ENCODE data around the gene RTL10. TPM values are rescaled to one million over a fixed set of nuclear protein-coding genes. Genes with fewer than 3 reads are reported as not detected.
A peak's percentile ranks its signal among the peaks of the same experiment; 100 is the strongest.

RTL10 gene
- polyA plus RNA-seq, 1 donor (not counting 4 experiments of a cell fraction or from before 2014, with no cell fraction given), result 12.9 TPM

GRCh38 chr22:19807914-19808872 lies 46.5 kb downstream of the RTL10 start:
- no peaks in the 10 kb centered on the region for H3K9me3 ChIP-seq (ENCODE audit: control insufficient read depth, low read depth, low read length)
- TF ChIP-seq EZH2 (IDR thresholded peaks at IDR 0.05; ENCODE audit: low read length), result no peak
- H3K4me1 ChIP-seq (ENCODE audit: control insufficient read depth, extremely low read depth, insufficient read depth, low read length), result peaks cover 57% of the 10 kb centered on the region
- FAIRE-seq (no peak), DNase-seq (ENCODE audit: low read depth, low spot score) (no peak)
- H3K27ac ChIP-seq (ENCODE audit: control insufficient read depth, insufficient read depth, low read length), result no peak overlapping the region
- no peak overlapping the region for H3K4me2 ChIP-seq (ENCODE audit: control insufficient read depth, extremely low read depth, insufficient read depth, low read depth, low read length)
- H3K4me3 ChIP-seq (ENCODE audit: control insufficient read depth in 2 of 3, extremely low read depth in 1 of 3, insufficient read depth in 2 of 3, low read depth in 1 of 3, low read length in 3 of 3), result no peak overlapping the region
- no peaks in the 10 kb centered on the region for H3K36me3 ChIP-seq (ENCODE audit: control insufficient read depth in 2 of 2, extremely low read depth in 1 of 2, insufficient read depth in 2 of 2, low read length in 2 of 2)
- H3K27me3 ChIP-seq (ENCODE audit: control insufficient read depth, extremely low read depth, insufficient read depth, low read length), result no peaks in the 10 kb centered on the region
- H2AFZ ChIP-seq (ENCODE audit: control insufficient read depth, low read length), result no peak overlapping the region
- H3K9me1 ChIP-seq (ENCODE audit: control insufficient read depth, extremely low read depth, insufficient read depth, low read length), result no peaks in the 10 kb centered on the region
- H3K79me2 ChIP-seq (ENCODE audit: control insufficient read depth, insufficient read depth, low read length), result no peaks in the 10 kb centered on the region
- H4K20me1 ChIP-seq (ENCODE audit: control insufficient read depth, extremely low read depth, insufficient read depth, low read length), result no peaks in the 10 kb centered on the region
- dilution Hi-C loops (cut with MboI; ENCODE audit: extremely low pct_ligation_motif_present, low sequenced_read_pairs), result no loop called here
- no peak overlapping the region for H3K9ac ChIP-seq (ENCODE audit: control insufficient read depth, extremely low read depth, insufficient read depth, low read length)

- no peak overlapping the region for H2AFZ ChIP-seq (ENCODE audit: control insufficient read depth, low read length)
- TF ChIP-seq CTCF (optimal IDR thresholded peaks at IDR 0.05 in 1 of 3, IDR thresholded peaks at IDR 0.05 in 1 of 3, conservative IDR thresholded peaks at IDR 0.05 in 1 of 3; ENCODE audit: extremely low read depth in 1 of 3, insufficient read depth in 2 of 3, low read length in 3 of 3) (no peak), EZH2 (IDR thresholded peaks at IDR 0.05; ENCODE audit: low read length) (no peak)
- H3K9me3 ChIP-seq (ENCODE audit: control insufficient read depth, low read depth, low read length), result no peaks in the 10 kb centered on the region
- no peaks in the 10 kb centered on the region for H3K9me1 ChIP-seq (ENCODE audit: control insufficient read depth, extremely low read depth, insufficient read depth, low read length)
- dilution Hi-C loops (cut with MboI; ENCODE audit: extremely low pct_ligation_motif_present, low sequenced_read_pairs), result no loop called here
- peak overlapping the region; percentile 85 for H3K4me2 ChIP-seq (ENCODE audit: control insufficient read depth, extremely low read depth, insufficient read depth, low read depth, low read length)
- peaks cover 56% of the 10 kb centered on the region for H3K4me1 ChIP-seq (ENCODE audit: control insufficient read depth, extremely low read depth, insufficient read depth, low read length)
- H3K36me3 ChIP-seq (ENCODE audit: control insufficient read depth in 2 of 2, extremely low read depth in 1 of 2, insufficient read depth in 2 of 2, low read length in 2 of 2), result no peaks in the 10 kb centered on the region
- no peak for FAIRE-seq
- H4K20me1 ChIP-seq (ENCODE audit: control insufficient read depth, extremely low read depth, insufficient read depth, low read length), result no peaks in the 10 kb centered on the region
- H3K9ac ChIP-seq (ENCODE audit: control insufficient read depth, extremely low read depth, insufficient read depth, low read length), result peak overlapping the region; percentile 64
- DNase-seq (ENCODE audit: low read depth, low spot score), result no peak
- H3K4me3 ChIP-seq (ENCODE audit: control insufficient read depth in 2 of 3, extremely low read depth in 1 of 3, insufficient read depth in 2 of 3, low read depth in 1 of 3, low read length in 3 of 3), result no peak overlapping the region
- H3K79me2 ChIP-seq (ENCODE audit: control insufficient read depth, insufficient read depth, low read length), result no peaks in the 10 kb centered on the region
- no peaks in the 10 kb centered on the region for H3K27me3 ChIP-seq (ENCODE audit: control insufficient read depth, extremely low read depth, insufficient read depth, low read length)
- H3K27ac ChIP-seq (ENCODE audit: control insufficient read depth, insufficient read depth, low read length), result peak overlapping the region; percentile 78
These were observed 47.3 kb downstream of the RTL10 start for GRCh38 chr22:19807161-19807913.
